Measurements from ENCODE around the gene IGFALS.

The IGFALS gene

GRCh38 chr16:1775006-1775845 is 18.3 kb downstream of the IGFALS start:
- DNase-seq, result no peak

- no peak for DNase-seq
These were observed 19.1 kb downstream of the IGFALS start for GRCh38 chr16:1774448-1774780.

GRCh38 chr16:1773703-1774447 is 19.6 kb downstream of the IGFALS start:
- DNase-seq, result peak; percentile 27

GRCh38 chr16:1772908-1773702 is 20.4 kb downstream of the IGFALS start, which contains the start of gene MRPS34:
MRPS34 (minus strand) TSS chr16:1773134; CDS start chr16:1773119, 15 bp downstream.
- peak; percentile 67 for DNase-seq

- DNase-seq, result no peak
These were observed 21.1 kb downstream of the IGFALS start, which contains the start of gene EME2 for GRCh38 chr16:1772362-1772907. EME2 (plus strand) TSS chr16:1772810; CDS start chr16:1773228, 418 bp downstream.

- peak; percentile 21 for DNase-seq
These were observed 21.6 kb downstream of the IGFALS start for GRCh38 chr16:1771864-1772361.

- peak; percentile 63 for DNase-seq
These were observed 22.2 kb downstream of the IGFALS start, which contains the start of gene NME3 for GRCh38 chr16:1771188-1771863. NME3 (minus strand) TSS chr16:1771543; CDS start chr16:1771534, 9 bp downstream.

- DNase-seq, result peak; percentile 32
These were observed 22.9 kb downstream of the IGFALS start for GRCh38 chr16:1770328-1771187.

- no peak for DNase-seq
These were observed 23.9 kb downstream of the IGFALS start for GRCh38 chr16:1769402-1770300.

GRCh38 chr16:1768767-1769401 is 24.6 kb downstream of the IGFALS start:
- no peak for DNase-seq

GRCh38 chr16:1768061-1768766 is 25.3 kb downstream of the IGFALS start:
- no peak for DNase-seq

GRCh38 chr16:1767116-1767994 is 26.1 kb downstream of the IGFALS start:
- no peak for DNase-seq

- DNase-seq, result no peak
These were observed 26.8 kb downstream of the IGFALS start for GRCh38 chr16:1766701-1767100.

- DNase-seq, result no peak
These were observed 27.3 kb downstream of the IGFALS start for GRCh38 chr16:1766231-1766630.

- DNase-seq, result no peak
These were observed 27.7 kb downstream of the IGFALS start for GRCh38 chr16:1765826-1766225.

GRCh38 chr16:1764971-1765370 is 28.5 kb downstream of the IGFALS start:
- DNase-seq, result no peak

All from MV-4-11 (cell line).